Measurements from ENCODE around the gene DHRSX. TPM values are rescaled to one million over a fixed set of nuclear protein-coding genes. Genes with fewer than 3 reads are reported as not detected.
A peak's percentile ranks its signal among the peaks of the same experiment; 100 is the strongest.
"Not testable (repeated sequence)": the region's sequence is repeated elsewhere in the genome, so short reads cannot be mapped to it uniquely, and the experiment has no call there.

The DHRSX gene
- total and polyA plus RNA-seq, 10 of the 15 experiments (the other 5 are each of a cell fraction or from before 2014, with no cell fraction given) = 1.7 to 39.5 (median 16.5) TPM

GRCh38 chrX:2478546-2479419 is 22.0 kb downstream of the DHRSX start:
- POLR2A ChIA-PET = no interaction called here
- CTCF ChIA-PET = no interaction called here
- 83% methylated on average over 21 of the region's 21 CpGs for WGBS (ENCODE audit: insufficient coverage, insufficient replicate concordance, low lambda C conversion rate, missing lambda C conversion rate)
- no peak overlapping the region for H3K27ac ChIP-seq (ENCODE audit: control insufficient read depth, insufficient read depth)
- H3K36me3 ChIP-seq (ENCODE audit: control insufficient read depth in 2 of 2, insufficient read depth in 2 of 2, low read length in 1 of 2) = no peaks in the 10 kb centered on the region
- H2AFZ ChIP-seq (ENCODE audit: control insufficient read depth, low read depth, low read length) = no peak overlapping the region
- no peaks in the 10 kb centered on the region for H4K20me1 ChIP-seq (ENCODE audit: control insufficient read depth, insufficient read depth)
- ATAC-seq = no peak
- RAD21 ChIA-PET (ENCODE audit: unreplicated experiment) = no interaction called here
- H3K9me3 ChIP-seq (replicated peaks; ENCODE audit: control insufficient read depth, insufficient read depth, low read length) = no peaks in the 10 kb centered on the region
- H3K4me2 ChIP-seq (ENCODE audit: control insufficient read depth, insufficient read depth) = no peak overlapping the region
- H3K79me2 ChIP-seq (ENCODE audit: control insufficient read depth, insufficient read depth, low read length) = no peaks in the 10 kb centered on the region; the same call in none of the 2 replicates
- H3K27me3 ChIP-seq (replicated peaks in 1 of 2; ENCODE audit: control insufficient read depth in 2 of 2, insufficient read depth in 2 of 2, low read length in 1 of 2) = no peaks in the 10 kb centered on the region
- no peak for DNase-seq (ENCODE audit: low read depth, low spot score)
- no peak for FAIRE-seq
- H3K4me3 ChIP-seq = no peak overlapping the region
- H3K4me1 ChIP-seq (ENCODE audit: control insufficient read depth, insufficient read depth, low read length) = no peaks in the 10 kb centered on the region
- intact Hi-C loops (cut with micrococcal nuclease; ENCODE audit: unreplicated experiment) (no loop called here), in situ Hi-C loops (cut with MboI) (no loop called here)
- no TSS peak for BruUV-seq (replicated peaks)
- SMC1A ChIA-PET (ENCODE audit: uncharacterized antibody, unreplicated experiment) = no interaction called here
- H3K9ac ChIP-seq (ENCODE audit: control insufficient read depth, insufficient read depth, low read length) = no peak overlapping the region
- TF ChIP-seq ZNF622 (IDR thresholded peaks at IDR 0.05) (no peak), JUNB (IDR thresholded peaks at IDR 0.05) (peak; percentile 65; the same call in 1 of the 2 replicates)

GRCh38 chrX:2477313-2477712 is 23.5 kb downstream of the DHRSX start:
- H3K36me3 ChIP-seq (ENCODE audit: control insufficient read depth in 2 of 2, insufficient read depth in 2 of 2, low read length in 1 of 2); BruUV-seq (replicated peaks); POLR2A ChIA-PET; H3K79me2 ChIP-seq (ENCODE audit: control insufficient read depth, insufficient read depth, low read length); H3K9ac ChIP-seq (ENCODE audit: control insufficient read depth, insufficient read depth, low read length); H3K27me3 ChIP-seq (replicated peaks in 1 of 2; ENCODE audit: control insufficient read depth in 2 of 2, insufficient read depth in 2 of 2, low read length in 1 of 2); RAD21 ChIA-PET (ENCODE audit: unreplicated experiment); H3K4me3 ChIP-seq; H3K9me3 ChIP-seq (replicated peaks; ENCODE audit: control insufficient read depth, insufficient read depth, low read length); in situ Hi-C loops (cut with MboI); DNase-seq (ENCODE audit: low read depth, low spot score); H4K20me1 ChIP-seq (ENCODE audit: control insufficient read depth, insufficient read depth); FAIRE-seq; H2AFZ ChIP-seq (ENCODE audit: control insufficient read depth, low read depth, low read length); H3K4me2 ChIP-seq (ENCODE audit: control insufficient read depth, insufficient read depth); H3K4me1 ChIP-seq (ENCODE audit: control insufficient read depth, insufficient read depth, low read length); intact Hi-C loops (cut with micrococcal nuclease; ENCODE audit: unreplicated experiment); CTCF ChIA-PET; SMC1A ChIA-PET (ENCODE audit: uncharacterized antibody, unreplicated experiment); ATAC-seq; H3K27ac ChIP-seq (ENCODE audit: control insufficient read depth, insufficient read depth): not testable (repeated sequence)
- 94% methylated on average over 11 of the region's 11 CpGs for WGBS (ENCODE audit: insufficient coverage, insufficient replicate concordance, low lambda C conversion rate, missing lambda C conversion rate)
